ENCODE data around the gene CCBE1.

CCBE1 gene

GRCh38 chr18:59628995-59629394 lies 68.2 kb downstream of the CCBE1 start:
- Histone ChIP-seq H3K27ac (ENCODE audit: low read depth, low read length) (no peak overlapping the region), H3K9ac (ENCODE audit: low read length in 5 of 5) (no peak overlapping the region), H3K4me3 (ENCODE audit: low read depth in 1 of 5, low read length in 5 of 5) (no peak overlapping the region), H3K36me3 (ENCODE audit: control insufficient read depth in 5 of 5, insufficient read depth in 5 of 5, low read length in 5 of 5) (no peaks in the 10 kb centered on the region), H3K4me1 (ENCODE audit: control insufficient read depth in 5 of 5, insufficient read depth in 5 of 5, low read length in 5 of 5) (peaks cover 0 to 22% (median 17%) of the 10 kb centered on the region in 5 donors), H3K27me3 (ENCODE audit: control insufficient read depth in 5 of 5, insufficient read depth in 4 of 5, low read length in 5 of 5) (no peaks in the 10 kb centered on the region), H3K9me3 (ENCODE audit: control insufficient read depth in 5 of 5, low read length in 5 of 5) (peaks cover 0 to 7% (median 6%) of the 10 kb centered on the region in 5 donors)

- Histone ChIP-seq H3K4me1 (ENCODE audit: control insufficient read depth in 5 of 5, insufficient read depth in 5 of 5, low read length in 5 of 5) (peaks cover 1 to 35% (median 22%) of the 10 kb centered on the region in 5 donors), H3K27me3 (ENCODE audit: control insufficient read depth in 5 of 5, insufficient read depth in 4 of 5, low read length in 5 of 5) (no peaks in the 10 kb centered on the region), H3K9ac (ENCODE audit: low read length in 5 of 5) (no peak overlapping the region), H3K27ac (ENCODE audit: low read depth, low read length) (no peak overlapping the region), H3K36me3 (ENCODE audit: control insufficient read depth in 5 of 5, insufficient read depth in 5 of 5, low read length in 5 of 5) (no peaks in the 10 kb centered on the region), H3K4me3 (ENCODE audit: low read depth in 1 of 5, low read length in 5 of 5) (no peak overlapping the region), H3K9me3 (ENCODE audit: control insufficient read depth in 5 of 5, low read length in 5 of 5) (peaks cover 0 to 7% (median 6%) of the 10 kb centered on the region in 5 donors)
Observed at GRCh38 chr18:59627414-59627813, 69.8 kb downstream of the CCBE1 start.

- H3K27me3 ChIP-seq (ENCODE audit: control insufficient read depth in 5 of 5, insufficient read depth in 4 of 5, low read length in 5 of 5): peaks cover 0 to 3% (median 0%) of the 10 kb centered on the region in 5 donors
- no peak overlapping the region for H3K27ac ChIP-seq (ENCODE audit: low read depth, low read length)
- peaks cover 1 to 27% (median 15%) of the 10 kb centered on the region in 5 donors for H3K4me1 ChIP-seq (ENCODE audit: control insufficient read depth in 5 of 5, insufficient read depth in 5 of 5, low read length in 5 of 5)
Observed at GRCh38 chr18:59624369-59624765, 72.9 kb downstream of the CCBE1 start.

GRCh38 chr18:59623456-59624368 lies 73.5 kb downstream of the CCBE1 start:
- Histone ChIP-seq H3K4me1 (ENCODE audit: control insufficient read depth in 5 of 5, insufficient read depth in 5 of 5, low read length in 5 of 5) (peaks cover 1 to 21% (median 11%) of the 10 kb centered on the region in 5 donors), H3K27me3 (ENCODE audit: control insufficient read depth in 5 of 5, insufficient read depth in 4 of 5, low read length in 5 of 5) (peaks cover 0 to 3% (median 0%) of the 10 kb centered on the region in 5 donors), H3K36me3 (ENCODE audit: control insufficient read depth in 5 of 5, insufficient read depth in 5 of 5, low read length in 5 of 5) (no peaks in the 10 kb centered on the region), H3K27ac (ENCODE audit: low read depth, low read length) (no peak overlapping the region), H3K9ac (ENCODE audit: low read length in 5 of 5) (no peak overlapping the region), H3K4me3 (ENCODE audit: low read depth in 1 of 5, low read length in 5 of 5) (no peak overlapping the region), H3K9me3 (ENCODE audit: control insufficient read depth in 5 of 5, low read length in 5 of 5) (no peaks in the 10 kb centered on the region)

More at GRCh38 chr18:59624369-59624765, 72.9 kb downstream of the CCBE1 start:
- Histone ChIP-seq H3K9ac (ENCODE audit: low read length in 5 of 5) (no peak overlapping the region), H3K4me3 (ENCODE audit: low read depth in 1 of 5, low read length in 5 of 5) (no peak overlapping the region), H3K9me3 (ENCODE audit: control insufficient read depth in 5 of 5, low read length in 5 of 5) (no peaks in the 10 kb centered on the region), H3K36me3 (ENCODE audit: control insufficient read depth in 5 of 5, insufficient read depth in 5 of 5, low read length in 5 of 5) (no peaks in the 10 kb centered on the region)

- Histone ChIP-seq H3K27ac (ENCODE audit: low read depth, low read length) (no peak overlapping the region), H3K9me3 (ENCODE audit: control insufficient read depth in 5 of 5, low read length in 5 of 5) (no peaks in the 10 kb centered on the region), H3K36me3 (ENCODE audit: control insufficient read depth in 5 of 5, insufficient read depth in 5 of 5, low read length in 5 of 5) (no peaks in the 10 kb centered on the region), H3K27me3 (ENCODE audit: control insufficient read depth in 5 of 5, insufficient read depth in 4 of 5, low read length in 5 of 5) (peaks cover 0 to 3% (median 0%) of the 10 kb centered on the region in 5 donors), H3K4me1 (ENCODE audit: control insufficient read depth in 5 of 5, insufficient read depth in 5 of 5, low read length in 5 of 5) (peaks cover 1 to 21% (median 11%) of the 10 kb centered on the region in 5 donors), H3K9ac (ENCODE audit: low read length in 5 of 5) (no peak overlapping the region), H3K4me3 (ENCODE audit: low read depth in 1 of 5, low read length in 5 of 5) (no peak overlapping the region)
Observed at GRCh38 chr18:59621027-59621426, 76.2 kb downstream of the CCBE1 start.

GRCh38 chr18:59620381-59620780 lies 76.8 kb downstream of the CCBE1 start:
- H3K27me3 ChIP-seq (ENCODE audit: control insufficient read depth in 5 of 5, insufficient read depth in 4 of 5, low read length in 5 of 5): peaks cover 0 to 3% (median 0%) of the 10 kb centered on the region in 5 donors
- H3K27ac ChIP-seq (ENCODE audit: low read depth, low read length): no peak overlapping the region
- no peak overlapping the region for H3K4me3 ChIP-seq (ENCODE audit: low read depth in 1 of 5, low read length in 5 of 5)
- no peaks in the 10 kb centered on the region for H3K36me3 ChIP-seq (ENCODE audit: control insufficient read depth in 5 of 5, insufficient read depth in 5 of 5, low read length in 5 of 5)
- H3K9me3 ChIP-seq (ENCODE audit: control insufficient read depth in 5 of 5, low read length in 5 of 5): no peaks in the 10 kb centered on the region
- no peak overlapping the region for H3K9ac ChIP-seq (ENCODE audit: low read length in 5 of 5)
- H3K4me1 ChIP-seq (ENCODE audit: control insufficient read depth in 5 of 5, insufficient read depth in 5 of 5, low read length in 5 of 5): peaks cover 1 to 21% (median 11%) of the 10 kb centered on the region in 5 donors

- H3K27ac ChIP-seq (ENCODE audit: low read depth, low read length): no peak overlapping the region
- no peak overlapping the region for H3K4me3 ChIP-seq (ENCODE audit: low read depth in 1 of 5, low read length in 5 of 5)
- peaks cover 1 to 20% (median 11%) of the 10 kb centered on the region in 5 donors for H3K4me1 ChIP-seq (ENCODE audit: control insufficient read depth in 5 of 5, insufficient read depth in 5 of 5, low read length in 5 of 5)
- H3K27me3 ChIP-seq (ENCODE audit: control insufficient read depth in 5 of 5, insufficient read depth in 4 of 5, low read length in 5 of 5): peaks cover 0 to 3% (median 0%) of the 10 kb centered on the region in 5 donors
- H3K36me3 ChIP-seq (ENCODE audit: control insufficient read depth in 5 of 5, insufficient read depth in 5 of 5, low read length in 5 of 5): no peaks in the 10 kb centered on the region
- H3K9me3 ChIP-seq (ENCODE audit: control insufficient read depth in 5 of 5, low read length in 5 of 5): no peaks in the 10 kb centered on the region
- no peak overlapping the region for H3K9ac ChIP-seq (ENCODE audit: low read length in 5 of 5)
Observed at GRCh38 chr18:59619816-59620215, 77.4 kb downstream of the CCBE1 start.

GRCh38 chr18:59617468-59617932 lies 79.7 kb downstream of the CCBE1 start:
- Histone ChIP-seq H3K4me1 (ENCODE audit: control insufficient read depth in 5 of 5, insufficient read depth in 5 of 5, low read length in 5 of 5) (no peaks in the 10 kb centered on the region), H3K9me3 (ENCODE audit: control insufficient read depth in 5 of 5, low read length in 5 of 5) (no peaks in the 10 kb centered on the region), H3K9ac (ENCODE audit: low read length in 5 of 5) (no peak overlapping the region), H3K4me3 (ENCODE audit: low read depth in 1 of 5, low read length in 5 of 5) (no peak overlapping the region), H3K27me3 (ENCODE audit: control insufficient read depth in 5 of 5, insufficient read depth in 4 of 5, low read length in 5 of 5) (peaks cover 0 to 3% (median 0%) of the 10 kb centered on the region in 5 donors), H3K36me3 (ENCODE audit: control insufficient read depth in 5 of 5, insufficient read depth in 5 of 5, low read length in 5 of 5) (no peaks in the 10 kb centered on the region), H3K27ac (ENCODE audit: low read depth, low read length) (no peak overlapping the region)

- no peaks in the 10 kb centered on the region for H3K9me3 ChIP-seq (ENCODE audit: control insufficient read depth in 5 of 5, low read length in 5 of 5)
- H3K27me3 ChIP-seq (ENCODE audit: control insufficient read depth in 5 of 5, insufficient read depth in 4 of 5, low read length in 5 of 5): peaks cover 0 to 3% (median 0%) of the 10 kb centered on the region in 5 donors
- no peaks in the 10 kb centered on the region for H3K36me3 ChIP-seq (ENCODE audit: control insufficient read depth in 5 of 5, insufficient read depth in 5 of 5, low read length in 5 of 5)
- H3K27ac ChIP-seq (ENCODE audit: low read depth, low read length): no peak overlapping the region
- H3K9ac ChIP-seq (ENCODE audit: low read length in 5 of 5): no peak overlapping the region
- no peak overlapping the region for H3K4me3 ChIP-seq (ENCODE audit: low read depth in 1 of 5, low read length in 5 of 5)
- no peaks in the 10 kb centered on the region for H3K4me1 ChIP-seq (ENCODE audit: control insufficient read depth in 5 of 5, insufficient read depth in 5 of 5, low read length in 5 of 5)
Observed at GRCh38 chr18:59616501-59616900, 80.7 kb downstream of the CCBE1 start.

- H3K9me3 ChIP-seq (ENCODE audit: control insufficient read depth in 5 of 5, low read length in 5 of 5): no peaks in the 10 kb centered on the region
Observed at GRCh38 chr18:59613903-59614302, 83.3 kb downstream of the CCBE1 start.

More at GRCh38 chr18:59613903-59614302, 83.3 kb downstream of the CCBE1 start:
- no peaks in the 10 kb centered on the region for H3K36me3 ChIP-seq (ENCODE audit: control insufficient read depth in 5 of 5, insufficient read depth in 5 of 5, low read length in 5 of 5)
- no peak overlapping the region for H3K27ac ChIP-seq (ENCODE audit: low read depth, low read length)
- H3K4me3 ChIP-seq (ENCODE audit: low read depth in 1 of 5, low read length in 5 of 5): no peak overlapping the region
- H3K9ac ChIP-seq (ENCODE audit: low read length in 5 of 5): no peak overlapping the region
- H3K27me3 ChIP-seq (ENCODE audit: control insufficient read depth in 5 of 5, insufficient read depth in 4 of 5, low read length in 5 of 5): peaks cover 0 to 3% (median 0%) of the 10 kb centered on the region in 5 donors
- H3K4me1 ChIP-seq (ENCODE audit: control insufficient read depth in 5 of 5, insufficient read depth in 5 of 5, low read length in 5 of 5): no peaks in the 10 kb centered on the region
